ENCODE measurements around the gene WWOX.

The WWOX gene

DNA sequence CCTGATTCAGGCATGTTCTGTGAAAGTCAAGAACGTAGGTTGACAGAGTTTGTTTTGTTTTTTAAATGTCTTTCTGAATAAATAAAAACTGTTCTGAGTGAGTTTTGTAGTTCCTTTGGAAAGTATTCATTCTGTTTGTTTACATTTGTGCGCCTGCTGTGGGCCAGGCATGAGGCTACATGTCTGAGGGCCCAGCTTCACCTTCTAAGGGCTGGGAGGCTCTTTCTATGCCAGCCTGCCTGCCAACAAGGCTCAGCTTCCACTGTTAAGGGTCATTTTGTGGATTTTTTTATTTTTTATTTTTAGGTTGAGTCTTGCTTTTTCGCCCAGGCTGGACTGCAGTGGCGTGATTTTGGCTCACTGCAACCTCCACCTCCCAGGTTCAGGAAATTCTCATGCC, 6.1 kb downstream of the WWOX start:
- TF ChIP-seq, protein P1, sequence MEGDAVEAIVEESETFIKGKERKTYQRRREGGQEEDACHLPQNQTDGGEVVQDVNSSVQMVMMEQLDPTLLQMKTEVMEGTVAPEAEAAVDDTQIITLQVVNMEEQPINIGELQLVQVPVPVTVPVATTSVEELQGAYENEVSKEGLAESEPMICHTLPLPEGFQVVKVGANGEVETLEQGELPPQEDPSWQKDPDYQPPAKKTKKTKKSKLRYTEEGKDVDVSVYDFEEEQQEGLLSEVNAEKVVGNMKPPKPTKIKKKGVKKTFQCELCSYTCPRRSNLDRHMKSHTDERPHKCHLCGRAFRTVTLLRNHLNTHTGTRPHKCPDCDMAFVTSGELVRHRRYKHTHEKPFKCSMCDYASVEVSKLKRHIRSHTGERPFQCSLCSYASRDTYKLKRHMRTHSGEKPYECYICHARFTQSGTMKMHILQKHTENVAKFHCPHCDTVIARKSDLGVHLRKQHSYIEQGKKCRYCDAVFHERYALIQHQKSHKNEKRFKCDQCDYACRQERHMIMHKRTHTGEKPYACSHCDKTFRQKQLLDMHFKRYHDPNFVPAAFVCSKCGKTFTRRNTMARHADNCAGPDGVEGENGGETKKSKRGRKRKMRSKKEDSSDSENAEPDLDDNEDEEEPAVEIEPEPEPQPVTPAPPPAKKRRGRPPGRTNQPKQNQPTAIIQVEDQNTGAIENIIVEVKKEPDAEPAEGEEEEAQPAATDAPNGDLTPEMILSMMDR (IDR thresholded peaks at IDR 0.05): no peak
- Histone ChIP-seq H3K36me3 (no peaks in the 10 kb centered on the region), H3K4me1 (ENCODE audit: control insufficient read depth in 1 of 2, insufficient read depth in 1 of 2, low read depth in 1 of 2, low read length in 1 of 2) (peaks cover 0 to under 1% of the 10 kb centered on the region in 2 experiments), H3K27me3 (no peaks in the 10 kb centered on the region), H3K4me3 (ENCODE audit: low read depth in 1 of 2, low read length in 1 of 2) (no peak overlapping the region), H3K27ac (no peak overlapping the region), H3K9me3 (no peaks in the 10 kb centered on the region)

DNA sequence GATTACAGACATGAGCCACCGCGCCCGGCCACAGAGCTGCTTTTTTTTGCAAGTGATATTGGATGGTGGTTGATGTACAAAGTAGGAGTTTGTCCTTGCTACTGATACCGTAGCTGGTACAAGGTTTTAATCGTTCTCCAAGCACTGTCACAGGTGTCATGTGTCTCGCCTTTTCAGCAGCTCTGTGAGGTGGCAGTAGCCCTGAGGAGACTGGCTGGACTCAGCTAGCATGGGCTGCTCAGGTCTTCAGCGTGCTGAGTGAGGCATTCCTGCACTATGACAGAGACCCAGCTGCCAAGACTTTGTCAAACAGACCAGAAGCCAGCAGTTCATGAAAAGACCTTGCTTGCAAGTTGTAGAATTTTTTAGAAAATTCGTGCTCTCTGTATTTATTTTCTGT, 7.2 kb downstream of the WWOX start:
- H3K36me3 ChIP-seq: no peaks in the 10 kb centered on the region
- no peaks in the 10 kb centered on the region for H3K4me1 ChIP-seq (ENCODE audit: control insufficient read depth in 1 of 2, insufficient read depth in 1 of 2, low read depth in 1 of 2, low read length in 1 of 2)
- no peak overlapping the region for H3K4me3 ChIP-seq (ENCODE audit: low read depth in 1 of 2, low read length in 1 of 2)
- no peak overlapping the region for H3K27ac ChIP-seq
- TF ChIP-seq, protein P1 (IDR thresholded peaks at IDR 0.05): no peak
- no peaks in the 10 kb centered on the region for H3K9me3 ChIP-seq
- no peaks in the 10 kb centered on the region for H3K27me3 ChIP-seq

DNA sequence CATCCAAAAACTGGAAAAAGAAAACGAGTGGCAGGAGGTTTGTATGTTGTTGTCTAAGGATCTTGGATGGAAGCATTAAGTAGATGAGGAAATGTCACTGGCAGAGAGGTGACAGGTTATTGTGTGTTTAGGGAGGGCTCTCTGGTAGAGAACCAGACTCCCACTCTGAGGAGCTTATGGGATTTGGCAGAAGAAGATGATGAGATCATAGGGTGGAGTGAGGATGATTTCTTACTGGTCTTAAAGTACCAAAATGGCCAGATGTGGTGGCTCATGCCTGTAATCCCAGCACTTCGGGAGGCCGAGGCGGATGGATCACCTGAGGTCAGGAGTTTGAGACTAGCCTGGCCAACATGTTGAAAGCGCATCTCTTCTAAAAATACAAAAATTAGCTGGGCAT, 9.0 kb downstream of the WWOX start:
- Histone ChIP-seq H3K27me3 (no peaks in the 10 kb centered on the region), H3K27ac (no peak overlapping the region), H3K36me3 (no peaks in the 10 kb centered on the region), H3K4me3 (ENCODE audit: low read depth in 1 of 2, low read length in 1 of 2) (no peak overlapping the region), H3K9me3 (no peaks in the 10 kb centered on the region), H3K4me1 (ENCODE audit: control insufficient read depth in 1 of 2, insufficient read depth in 1 of 2, low read depth in 1 of 2, low read length in 1 of 2) (no peaks in the 10 kb centered on the region)
- TF ChIP-seq, protein P1 (IDR thresholded peaks at IDR 0.05): no peak

DNA sequence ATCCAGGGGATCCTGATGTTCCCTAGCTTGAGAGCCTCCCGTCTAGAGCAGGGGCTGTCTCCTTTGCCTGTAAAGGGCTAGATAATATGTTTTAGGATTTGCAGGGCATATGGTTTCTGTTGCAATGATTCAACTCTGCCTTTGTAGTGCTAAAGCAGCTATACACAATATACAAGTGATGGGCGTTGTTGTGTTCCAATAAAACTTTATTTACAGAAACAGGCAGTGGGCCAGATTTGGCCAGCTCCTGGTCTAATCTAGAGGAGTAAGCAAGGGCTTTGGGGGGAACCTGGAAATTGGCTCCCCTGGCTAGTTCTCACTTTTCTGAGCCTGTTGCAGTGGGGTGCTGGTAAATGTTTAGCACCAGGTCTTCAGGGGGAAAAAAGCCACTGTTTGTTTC, 13.8 kb downstream of the WWOX start:
- TF ChIP-seq, protein P1 (IDR thresholded peaks at IDR 0.05): no peak
- Histone ChIP-seq H3K4me1 (ENCODE audit: control insufficient read depth in 1 of 2, insufficient read depth in 1 of 2, low read depth in 1 of 2, low read length in 1 of 2) (no peaks in the 10 kb centered on the region), H3K4me3 (ENCODE audit: low read depth in 1 of 2, low read length in 1 of 2) (no peak overlapping the region)

DNA sequence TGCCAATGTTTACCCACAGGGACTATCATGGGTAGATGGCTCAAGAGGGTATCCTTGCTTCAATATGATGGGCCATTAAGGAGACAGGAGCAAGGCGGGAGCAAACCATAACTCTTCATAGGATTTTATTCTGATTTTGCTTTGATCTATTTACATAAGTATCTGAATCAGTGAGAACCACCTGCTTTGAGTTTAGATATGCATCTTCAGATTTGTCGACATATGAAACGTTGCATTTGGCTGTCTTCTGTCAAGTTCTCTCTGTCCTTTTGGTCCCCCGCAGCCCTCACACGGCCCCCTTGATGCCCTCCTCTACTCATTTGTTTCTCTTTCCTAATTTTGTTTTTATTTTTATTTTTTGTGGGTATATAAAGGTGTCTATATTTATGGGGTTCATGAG, 16.2 kb downstream of the WWOX start:
- no peak overlapping the region for H3K4me3 ChIP-seq (ENCODE audit: low read depth in 1 of 2, low read length in 1 of 2)
- H3K27ac ChIP-seq: no peak overlapping the region
- TF ChIP-seq, protein P1 (IDR thresholded peaks at IDR 0.05): no peak
- no peaks in the 10 kb centered on the region for H3K36me3 ChIP-seq
- no peaks in the 10 kb centered on the region for H3K4me1 ChIP-seq (ENCODE audit: control insufficient read depth in 1 of 2, insufficient read depth in 1 of 2, low read depth in 1 of 2, low read length in 1 of 2)
- H3K27me3 ChIP-seq: no peaks in the 10 kb centered on the region
- no peaks in the 10 kb centered on the region for H3K9me3 ChIP-seq

More for the DNA sequence above, 13.8 kb downstream of the WWOX start:
- H3K27me3 ChIP-seq: no peaks in the 10 kb centered on the region
- no peak overlapping the region for H3K27ac ChIP-seq
- H3K9me3 ChIP-seq: no peaks in the 10 kb centered on the region
- no peaks in the 10 kb centered on the region for H3K36me3 ChIP-seq

DNA sequence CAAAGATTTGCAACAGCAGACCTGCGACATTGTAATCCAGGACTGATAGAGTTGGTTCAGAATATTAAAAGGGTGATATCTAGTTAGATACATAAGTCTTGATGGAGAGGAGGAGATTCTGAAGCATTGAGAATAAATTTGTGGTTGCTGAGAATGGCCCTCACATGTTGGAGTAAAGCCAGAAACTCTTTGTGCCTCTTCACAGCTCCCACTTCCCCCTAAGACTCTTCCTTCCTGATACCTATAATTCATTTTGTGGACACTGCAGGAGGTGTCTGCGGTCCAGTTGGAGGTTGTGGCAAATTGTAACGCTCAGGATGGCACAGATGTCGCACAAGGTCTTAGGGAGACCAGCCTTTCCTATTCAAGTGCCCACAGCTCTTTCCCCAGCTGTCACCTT, 17.5 kb downstream of the WWOX start:
- Histone ChIP-seq H3K9me3 (no peaks in the 10 kb centered on the region), H3K4me1 (ENCODE audit: control insufficient read depth in 1 of 2, insufficient read depth in 1 of 2, low read depth in 1 of 2, low read length in 1 of 2) (no peaks in the 10 kb centered on the region), H3K27ac (no peak overlapping the region), H3K27me3 (no peaks in the 10 kb centered on the region), H3K36me3 (no peaks in the 10 kb centered on the region), H3K4me3 (ENCODE audit: low read depth in 1 of 2, low read length in 1 of 2) (no peak overlapping the region)
- TF ChIP-seq, protein P1 (IDR thresholded peaks at IDR 0.05): no peak
